ES-I3 (cell line): Measurements from ENCODE around the gene CDX2.
A peak's percentile ranks its signal among the peaks of the same experiment; 100 is the strongest.
"Not testable (repeated sequence)": the region's sequence is repeated elsewhere in the genome, so short reads cannot be mapped to it uniquely, and the experiment has no call there.

Experiments used
- H3K36me3 ChIP-seq: 2 replicates; pipeline ENCODE4 v1.6.1; 2013; ENCODE audit warnings: mild to moderate bottlenecking, low read length, control low read depth, moderate library complexity; ENCODE audit not compliant: insufficient read depth
- H3K4me1 ChIP-seq: 2 replicates; pipeline ENCODE4 v1.6.1; 2013; ENCODE audit warnings: mild to moderate bottlenecking, control low read depth, low read length; ENCODE audit not compliant: insufficient read depth
- H3K9ac ChIP-seq: 2 replicates; pipeline ENCODE4 v1.6.1; 2013; ENCODE audit warnings: low read depth, mild to moderate bottlenecking, low read length, moderate library complexity
- H3K9me3 ChIP-seq: 2 replicates; pipeline ENCODE4 v1.6.1; 2013; ENCODE audit warnings: mild to moderate bottlenecking, low read length, moderate library complexity; ENCODE audit not compliant: control insufficient read depth, insufficient read depth

The CDX2 gene

GRCh38 chr13:27972478-27972820 lies 3.3 kb upstream of the CDX2 start:
- H3K36me3 ChIP-seq: no peaks in the 10 kb centered on the region
- H3K9ac ChIP-seq: no peak overlapping the region
- H3K9me3 ChIP-seq: no peaks in the 10 kb centered on the region
- H3K4me1 ChIP-seq: peaks cover 13% of the 10 kb centered on the region; the same call in 1 of the 2 replicates

DNA sequence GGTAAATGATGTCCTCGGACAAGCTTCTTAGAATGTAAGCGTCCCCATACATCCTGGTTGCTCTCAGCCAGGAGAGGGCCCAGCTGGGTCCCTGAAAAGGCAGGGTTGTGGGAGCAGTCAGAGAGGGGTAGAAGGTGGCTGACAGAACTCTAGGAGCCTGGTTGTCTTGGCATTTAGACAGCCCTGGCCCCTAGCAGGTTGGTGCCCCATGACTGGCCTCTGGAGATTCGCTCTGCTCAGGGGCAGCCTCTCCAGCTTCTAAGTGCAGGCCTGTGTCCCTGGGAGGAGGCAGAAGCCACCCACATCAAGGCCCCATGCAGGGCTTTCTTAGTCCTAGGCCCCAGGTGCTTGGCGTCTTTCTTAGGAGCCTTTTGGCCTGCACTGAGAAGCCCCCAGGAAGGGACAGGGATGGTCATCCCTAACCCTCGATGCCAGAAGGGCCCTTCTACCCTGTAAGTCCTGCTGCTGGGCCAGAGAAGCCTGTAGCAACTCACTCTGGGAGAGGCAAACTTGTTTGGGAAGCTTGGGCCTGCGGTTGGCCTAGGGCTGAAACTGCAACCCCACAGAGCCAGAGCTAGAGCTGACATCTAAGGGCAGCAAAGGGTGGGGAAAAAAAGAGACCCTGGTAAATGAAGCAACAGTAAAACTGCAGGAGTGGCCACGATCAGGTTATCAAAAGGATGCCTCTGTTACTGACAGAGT lies 2.8 kb upstream of the CDX2 start:
- Histone ChIP-seq H3K36me3 (no peaks in the 10 kb centered on the region), H3K4me1 (peaks cover 12% of the 10 kb centered on the region; the same call in 1 of the 2 replicates), H3K9me3 (no peaks in the 10 kb centered on the region), H3K9ac (no peak overlapping the region)

DNA sequence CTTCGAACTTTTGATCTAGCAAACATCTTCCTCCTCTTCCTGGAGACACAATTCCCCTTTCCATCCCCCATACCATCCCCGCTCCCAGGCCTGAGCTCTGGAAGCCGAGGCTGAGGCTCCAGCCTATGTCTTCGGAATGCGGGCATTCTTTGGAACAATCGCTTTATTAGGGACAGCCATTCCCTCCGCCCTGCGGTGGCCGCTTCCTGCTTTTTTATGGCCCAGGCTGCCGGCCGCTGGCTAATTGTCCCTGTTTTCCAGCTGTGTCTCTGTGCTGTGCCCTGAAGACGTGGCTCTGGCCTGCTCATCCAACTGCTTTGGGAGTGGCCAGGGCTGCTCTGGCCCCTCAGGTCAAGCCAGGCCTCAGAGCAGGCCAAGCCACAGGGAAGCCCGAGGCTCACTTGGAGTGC lies 2.1 kb upstream of the CDX2 start:
- peaks cover 12% of the 10 kb centered on the region; the same call in 1 of the 2 replicates for H3K4me1 ChIP-seq
- H3K9me3 ChIP-seq: no peaks in the 10 kb centered on the region
- H3K36me3 ChIP-seq: no peaks in the 10 kb centered on the region
- no peak overlapping the region for H3K9ac ChIP-seq

GRCh38 chr13:27970382-27971235 lies 1.5 kb upstream of the CDX2 start:
- Histone ChIP-seq H3K4me1 (peaks cover 14% of the 10 kb centered on the region; the same call in 1 of the 2 replicates), H3K9me3 (no peaks in the 10 kb centered on the region), H3K36me3 (no peaks in the 10 kb centered on the region), H3K9ac (no peak overlapping the region)

GRCh38 chr13:27969866-27970229 lies 733 bp upstream of the CDX2 start:
- H3K9ac ChIP-seq: no peak overlapping the region
- H3K36me3 ChIP-seq: no peaks in the 10 kb centered on the region
- peaks cover 19% of the 10 kb centered on the region; the same call in 1 of the 2 replicates for H3K4me1 ChIP-seq
- H3K9me3 ChIP-seq: no peaks in the 10 kb centered on the region

GRCh38 chr13:27968316-27969081 lies 616 bp downstream of the CDX2 start:
- Histone ChIP-seq H3K4me1 (peaks cover 19% of the 10 kb centered on the region; the same call in 1 of the 2 replicates), H3K9ac (peak overlapping the region; percentile 35; the same call in 1 of the 2 replicates), H3K9me3 (no peaks in the 10 kb centered on the region), H3K36me3 (no peaks in the 10 kb centered on the region)

DNA sequence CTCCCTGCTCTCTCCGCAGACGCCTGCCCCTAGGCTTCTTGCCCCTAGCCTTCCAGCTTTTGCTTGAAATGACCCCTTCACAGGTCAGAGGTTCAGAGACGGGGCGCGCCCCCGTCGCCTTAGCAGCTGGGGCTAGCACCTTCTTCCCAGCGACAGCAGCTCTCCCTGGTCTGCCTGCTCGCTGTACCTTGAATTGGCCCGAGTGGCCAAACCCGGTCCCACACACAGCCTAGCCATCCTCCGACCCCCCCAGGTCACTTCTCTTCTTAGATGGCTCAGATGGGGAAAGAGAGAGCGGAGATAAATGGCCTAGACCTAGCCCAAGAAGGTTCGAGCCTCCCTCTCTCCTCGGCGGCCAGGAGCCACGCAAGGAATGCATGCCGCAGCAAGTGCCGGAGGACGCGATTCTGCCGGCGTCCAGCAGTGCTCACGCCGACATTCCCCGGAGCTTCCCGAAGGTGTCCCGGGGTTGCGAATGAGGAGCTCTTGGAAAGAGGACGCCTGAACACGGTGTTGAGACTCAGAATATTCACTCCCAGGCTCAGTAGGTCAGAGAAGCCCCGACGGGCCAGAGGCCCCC lies 1.3 kb downstream of the CDX2 start:
- H3K9me3 ChIP-seq: no peaks in the 10 kb centered on the region
- no peaks in the 10 kb centered on the region for H3K36me3 ChIP-seq
- no peak overlapping the region for H3K9ac ChIP-seq
- H3K4me1 ChIP-seq: peaks cover 19% of the 10 kb centered on the region; the same call in 1 of the 2 replicates

GRCh38 chr13:27967203-27967735 lies 1.8 kb downstream of the CDX2 start:
- Histone ChIP-seq H3K4me1 (peaks cover 23% of the 10 kb centered on the region; the same call in 1 of the 2 replicates), H3K9ac (no peak overlapping the region), H3K9me3 (no peaks in the 10 kb centered on the region), H3K36me3 (no peaks in the 10 kb centered on the region)

DNA sequence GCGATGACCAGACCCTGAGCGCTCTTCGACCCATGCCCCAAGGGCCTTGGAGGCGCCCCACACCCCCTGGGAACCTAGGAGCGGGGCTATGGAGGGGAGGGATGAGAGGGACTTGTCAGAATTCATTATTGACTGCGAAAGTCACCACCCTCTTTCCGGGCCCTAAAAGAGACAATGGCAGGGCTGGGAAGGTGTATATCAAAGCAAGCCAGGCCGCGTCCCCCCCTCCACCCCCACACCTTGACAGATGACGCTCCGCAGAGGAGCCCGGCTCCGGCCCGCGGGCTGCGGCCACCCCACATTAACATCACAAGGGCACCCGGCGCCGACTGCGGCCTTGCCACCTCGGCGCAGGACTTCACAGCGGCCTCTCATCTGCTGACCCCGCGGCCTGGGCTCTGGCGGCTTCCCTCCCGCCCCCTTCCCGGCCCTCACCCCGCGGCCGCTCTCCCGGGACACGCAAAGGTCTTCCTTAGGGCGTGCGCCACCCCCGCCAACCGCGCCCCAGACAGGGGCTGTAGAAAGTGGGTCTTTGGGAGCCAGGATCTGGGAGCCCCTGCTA lies 2.4 kb downstream of the CDX2 start:
- H3K4me1 ChIP-seq: peaks cover 25% of the 10 kb centered on the region; the same call in 1 of the 2 replicates
- H3K36me3 ChIP-seq: no peaks in the 10 kb centered on the region
- no peak overlapping the region; the same call in 1 of the 2 replicates for H3K9ac ChIP-seq
- no peaks in the 10 kb centered on the region for H3K9me3 ChIP-seq

DNA sequence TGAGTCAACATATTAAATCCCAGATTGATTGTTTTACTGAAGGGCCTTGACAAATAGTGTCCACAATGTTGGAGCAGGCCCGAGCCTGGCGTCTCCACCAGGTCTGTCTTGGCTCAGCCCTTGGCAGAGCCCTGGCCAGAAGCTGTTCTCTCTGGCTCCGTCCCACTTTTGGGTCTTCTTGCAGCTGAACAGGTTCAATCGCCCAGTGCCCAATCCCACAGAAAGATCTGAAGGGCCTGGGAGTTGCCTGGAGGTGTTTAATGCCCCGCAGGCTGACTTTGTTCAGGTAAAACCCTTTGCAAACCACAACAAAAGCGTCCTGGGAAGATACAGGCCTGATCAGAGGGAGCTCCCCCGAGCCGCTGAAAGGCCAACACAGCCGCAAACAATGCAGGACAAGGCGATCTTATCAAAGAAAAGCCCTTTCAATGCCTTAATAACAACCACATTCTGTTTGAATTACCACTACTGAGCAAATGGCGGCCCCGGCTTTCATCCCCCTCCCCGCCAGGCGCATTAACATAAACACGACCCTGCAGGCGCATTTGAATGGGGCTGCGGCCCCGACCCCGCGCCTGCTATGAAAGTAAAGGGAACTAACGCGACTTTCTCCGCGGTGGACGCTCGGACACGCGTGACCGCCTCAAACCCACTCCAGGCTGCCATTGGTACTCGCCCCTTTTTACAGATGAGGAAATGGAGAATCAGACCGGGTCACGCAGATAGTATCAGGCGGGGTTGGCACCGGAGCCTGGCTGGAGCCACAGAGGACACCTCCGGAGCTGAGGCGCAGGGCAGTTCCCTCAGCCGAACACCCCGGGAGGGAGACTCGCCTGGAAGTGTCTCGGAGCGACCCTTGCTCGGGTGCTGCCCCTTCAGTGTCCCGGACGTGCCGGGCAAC lies 3.1 kb downstream of the CDX2 start:
- H3K9me3 ChIP-seq: no peaks in the 10 kb centered on the region
- no peak overlapping the region; the same call in 1 of the 2 replicates for H3K9ac ChIP-seq
- H3K4me1 ChIP-seq: peaks cover 24% of the 10 kb centered on the region
- no peaks in the 10 kb centered on the region for H3K36me3 ChIP-seq

DNA sequence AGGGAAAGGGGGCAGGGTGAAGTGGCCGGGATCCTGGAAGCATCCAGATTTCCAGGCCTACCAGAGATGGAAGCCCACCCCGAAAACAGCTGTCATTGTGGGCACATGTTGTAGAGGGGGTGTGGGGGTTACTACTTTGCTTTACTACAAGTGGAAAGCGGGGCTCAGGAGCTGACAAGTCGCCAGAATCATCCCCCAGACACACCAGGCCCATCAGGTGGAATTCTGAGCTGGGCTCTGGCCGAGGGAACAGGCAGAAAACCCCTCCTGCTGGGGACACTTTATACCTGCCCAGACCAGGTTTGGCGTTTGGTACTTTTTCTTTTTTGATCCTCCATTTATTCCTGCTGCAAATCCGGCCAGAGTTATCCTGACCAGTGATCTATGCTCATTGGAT lies 3.8 kb downstream of the CDX2 start:
- Histone ChIP-seq H3K36me3 (no peaks in the 10 kb centered on the region), H3K4me1 (peaks cover 20% of the 10 kb centered on the region), H3K9me3 (no peaks in the 10 kb centered on the region), H3K9ac (no peak overlapping the region)

GRCh38 chr13:27964741-27965323 lies 4.3 kb downstream of the CDX2 start:
- Histone ChIP-seq H3K36me3 (no peaks in the 10 kb centered on the region), H3K9me3 (no peaks in the 10 kb centered on the region), H3K9ac (no peak overlapping the region), H3K4me1 (peaks cover 20% of the 10 kb centered on the region)

GRCh38 chr13:27964206-27964605 lies 4.9 kb downstream of the CDX2 start:
- not testable (repeated sequence) for H3K36me3 ChIP-seq, H3K9ac ChIP-seq, H3K9me3 ChIP-seq
- H3K4me1 ChIP-seq: peaks cover 17% of the 10 kb centered on the region
